Neuronal stem cell (in vitro differentiated cells): ENCODE measurements around the gene CBX5.

Source experiments
- DNase-seq: peaks from one replicate; pipeline ENCODE4 v3.0.0-alpha.2; 2013; ENCODE audit warnings: low spot score
- H2AFZ ChIP-seq: one replicate; pipeline ENCODE4 v1.6.1; 2013; ENCODE audit warnings: mild to moderate bottlenecking, low read length, inconsistent platforms
- H2AK5ac ChIP-seq: 2 replicates; pipeline ENCODE4 v1.6.1; 2013; ENCODE audit warnings: low read depth, mild to moderate bottlenecking, inconsistent platforms, low read length, moderate library complexity, mixed read lengths
- H2BK120ac ChIP-seq: 2 replicates; pipeline ENCODE4 v1.6.1; 2013; ENCODE audit warnings: low read depth, mild to moderate bottlenecking, inconsistent platforms, low read length, moderate library complexity, mixed read lengths
- H2BK12ac ChIP-seq: one replicate; pipeline ENCODE4 v1.6.1; 2013; ENCODE audit warnings: low read length, inconsistent platforms
- H2BK15ac ChIP-seq: 2 replicates; pipeline ENCODE4 v1.6.1; 2013; ENCODE audit warnings: mild to moderate bottlenecking, low read length, inconsistent platforms, mixed read lengths
- H2BK5ac ChIP-seq: one replicate; pipeline ENCODE4 v1.6.1; 2013; ENCODE audit warnings: inconsistent platforms, mild to moderate bottlenecking, low read length, moderate library complexity
- H3K14ac ChIP-seq: one replicate; pipeline ENCODE4 v1.6.1; 2013; ENCODE audit warnings: low read length, inconsistent platforms
- H3K18ac ChIP-seq: 2 replicates; pipeline ENCODE4 v1.6.1; 2013; ENCODE audit warnings: low read length, inconsistent platforms
- H3K23ac ChIP-seq: 2 replicates; pipeline ENCODE4 v1.6.1; 2013; ENCODE audit warnings: low read depth, mild to moderate bottlenecking, mixed read lengths, low read length, inconsistent platforms; ENCODE audit not compliant: poor library complexity
- H3K27ac ChIP-seq: replicated peaks from 3 replicates; pipeline ENCODE4 v1.5.1; 2013; ENCODE audit warnings: low read length, inconsistent platforms
- H3K27me3 ChIP-seq, 3 experiments: 2 replicates each; pipeline ENCODE4 v1.6.1; 2013; ENCODE audit warnings: low read length in 3 of 3, mild to moderate bottlenecking in 2 of 3, inconsistent platforms in 1 of 3, low read depth in 1 of 3, mixed read lengths in 1 of 3, moderate library complexity in 1 of 3; ENCODE audit not compliant: control insufficient read depth in 3 of 3, insufficient read depth in 3 of 3
- H3K36me3 ChIP-seq, 2 donors: replicated peaks in 1 of 2; 2 replicates each; pipeline ENCODE4 v1.6.1; 2013; ENCODE audit warnings: low read length in 2 of 2; ENCODE audit not compliant: control insufficient read depth in 2 of 2, insufficient read depth in 2 of 2
- H3K4ac ChIP-seq: 2 replicates; pipeline ENCODE4 v1.6.1; 2013; ENCODE audit warnings: inconsistent platforms, mild to moderate bottlenecking, low read length, moderate library complexity
- H3K4me1 ChIP-seq, 2 donors: 1 replicate in 1 of 2; 2 replicates in 1 of 2; pipeline ENCODE4 v1.6.1; 2013; ENCODE audit warnings: low read length in 2 of 2, low read depth in 1 of 2; ENCODE audit not compliant: control insufficient read depth in 2 of 2, insufficient read depth in 1 of 2
- H3K4me2 ChIP-seq: one replicate; pipeline ENCODE4 v1.6.1; 2013; ENCODE audit warnings: mild to moderate bottlenecking, low read length, inconsistent platforms; ENCODE audit not compliant: insufficient read depth, poor library complexity, severe bottlenecking
- H3K4me3 ChIP-seq, 2 donors: 2 replicates each; pipeline ENCODE4 v1.5.1; 2013; ENCODE audit warnings: low read length in 2 of 2, mild to moderate bottlenecking in 2 of 2, inconsistent platforms in 1 of 2, moderate library complexity in 1 of 2
- H3K79me1 ChIP-seq: one replicate; pipeline ENCODE4 v1.6.1; 2013; ENCODE audit warnings: low read depth, mild to moderate bottlenecking, inconsistent platforms, low read length, moderate library complexity
- H3K9ac ChIP-seq: one replicate; pipeline ENCODE4 v1.6.1; 2013; ENCODE audit warnings: mild to moderate bottlenecking, low read depth, low read length, inconsistent platforms; ENCODE audit not compliant: poor library complexity
- H3K9me3 ChIP-seq, 2 donors: replicated peaks in 1 of 2; 2 replicates each; pipeline versions ENCODE3 to v1.6.1; 2013; ENCODE audit warnings: low read length in 2 of 2, mild to moderate bottlenecking in 2 of 2, inconsistent platforms in 1 of 2, low read depth in 1 of 2, mixed read lengths in 1 of 2, moderate library complexity in 1 of 2; ENCODE audit not compliant: control insufficient read depth in 2 of 2, insufficient read depth in 1 of 2
- H4K8ac ChIP-seq: one replicate; pipeline ENCODE4 v1.6.1; 2013; ENCODE audit warnings: low read depth, mild to moderate bottlenecking, inconsistent platforms, low read length, moderate library complexity
- H4K91ac ChIP-seq: one replicate; pipeline ENCODE4 v1.6.1; 2013; ENCODE audit warnings: low read length, low read depth, mild to moderate bottlenecking, inconsistent platforms; ENCODE audit not compliant: poor library complexity
- WGBS, 2 donors: extraction: QIAGEN DNeasy Blood & Tissue Kit; methylation state at CpG; one replicate each; pipeline ENCODE4 v1.1.7; 2013; ENCODE audit warnings: missing lambda C conversion rate in 2 of 2, mixed read lengths in 1 of 2; ENCODE audit not compliant: insufficient read length in 2 of 2, insufficient replicate concordance in 1 of 2; ENCODE audit errors: extremely low coverage in 2 of 2; 5-methylcytosine and 5-hydroxymethylcytosine counted together

CBX5 gene

DNA sequence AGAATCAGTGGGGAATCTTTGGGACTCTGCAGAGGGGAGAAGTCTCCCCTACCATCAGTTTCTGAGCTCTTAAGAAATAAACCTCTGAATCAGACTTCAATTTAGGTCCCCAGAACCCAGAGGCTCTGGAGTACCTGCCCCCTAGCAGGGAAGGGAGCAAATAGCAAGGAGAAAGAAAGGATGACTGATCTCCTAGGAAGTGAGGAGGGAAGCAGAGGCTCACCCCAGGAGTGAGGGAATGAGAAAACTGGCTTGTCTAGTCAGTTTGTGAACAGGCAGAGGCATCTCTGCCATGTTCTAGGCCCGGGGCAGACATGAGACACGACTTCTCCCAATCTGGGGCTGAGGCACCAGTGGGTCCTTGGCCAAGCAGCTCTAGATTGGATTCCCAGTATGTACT lies 66.8 kb downstream of the CBX5 start:
- Histone ChIP-seq H3K14ac (no peak overlapping the region), H3K79me1 (no peaks in the 10 kb centered on the region), H3K4me3 (no peak overlapping the region), H2BK120ac (no peak overlapping the region), H3K4me2 (no peak overlapping the region), H2AFZ (no peak overlapping the region), H2BK15ac (no peak overlapping the region), H3K23ac (no peak overlapping the region), H3K4me1 (peaks cover 10 to 17% of the 10 kb centered on the region in 2 donors), H3K4ac (no peak overlapping the region), H4K8ac (no peak overlapping the region), H2AK5ac (no peak overlapping the region), H3K9me3 (peaks cover 0 to under 1% of the 10 kb centered on the region in 2 donors), H3K18ac (no peak overlapping the region), H3K9ac (no peak overlapping the region), H2BK5ac (no peak overlapping the region), H2BK12ac (no peak overlapping the region), H4K91ac (no peak overlapping the region), H3K27ac (no peak overlapping the region), H3K27me3 (peaks cover 10 to 58% (median 26%) of the 10 kb centered on the region in 3 experiments), H3K36me3 (no peaks in the 10 kb centered on the region)
- DNase-seq: no peak
- WGBS, 2 donors: no CpG with 5 or more reads among the region's 2 CpGs

DNA sequence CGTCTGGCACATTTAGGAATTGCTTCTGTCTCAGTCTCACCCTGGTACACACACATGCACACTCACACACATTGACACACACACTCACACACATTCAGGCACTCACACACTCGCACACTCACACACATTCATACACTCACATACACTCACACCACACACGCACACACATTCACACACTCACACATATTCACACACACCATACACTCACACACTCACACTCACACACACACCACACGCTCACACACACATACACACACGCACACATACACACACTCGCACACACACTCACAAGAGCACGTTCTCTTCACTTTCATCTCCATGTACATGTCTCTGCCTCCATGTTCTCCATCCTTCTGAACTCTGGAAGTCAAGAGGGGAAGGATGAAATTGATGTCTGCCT lies 68.0 kb downstream of the CBX5 start:
- no peak overlapping the region for H3K23ac ChIP-seq
- no peak overlapping the region for H3K27ac ChIP-seq
- H3K36me3 ChIP-seq: no peaks in the 10 kb centered on the region
- no peak overlapping the region for H2BK5ac ChIP-seq
- H4K91ac ChIP-seq: no peak overlapping the region
- peak overlapping the region; percentile 46 for H3K9ac ChIP-seq
- no peak overlapping the region for H3K4me2 ChIP-seq
- no peaks in the 10 kb centered on the region for H3K79me1 ChIP-seq
- H3K9me3 ChIP-seq: no peaks in the 10 kb centered on the region
- H2BK12ac ChIP-seq: no peak overlapping the region
- no peak overlapping the region for H2BK120ac ChIP-seq
- H3K27me3 ChIP-seq: peaks cover 10 to 62% (median 21%) of the 10 kb centered on the region in 3 experiments
- no peak overlapping the region for H2AFZ ChIP-seq
- no peak overlapping the region for H2BK15ac ChIP-seq
- no peak overlapping the region for H2AK5ac ChIP-seq
- 100% methylated on average over 3 to 6 of the region's 7 CpGs for WGBS, 2 donors
- no peak overlapping the region for H3K14ac ChIP-seq
- H4K8ac ChIP-seq: no peak overlapping the region
- no peak for DNase-seq
- H3K18ac ChIP-seq: no peak overlapping the region
- no peak overlapping the region for H3K4ac ChIP-seq
- H3K4me1 ChIP-seq: peaks cover 2 to 11% of the 10 kb centered on the region in 2 donors
- H3K4me3 ChIP-seq: peak overlapping the region in 1 of 2 donors; percentile 46

DNA sequence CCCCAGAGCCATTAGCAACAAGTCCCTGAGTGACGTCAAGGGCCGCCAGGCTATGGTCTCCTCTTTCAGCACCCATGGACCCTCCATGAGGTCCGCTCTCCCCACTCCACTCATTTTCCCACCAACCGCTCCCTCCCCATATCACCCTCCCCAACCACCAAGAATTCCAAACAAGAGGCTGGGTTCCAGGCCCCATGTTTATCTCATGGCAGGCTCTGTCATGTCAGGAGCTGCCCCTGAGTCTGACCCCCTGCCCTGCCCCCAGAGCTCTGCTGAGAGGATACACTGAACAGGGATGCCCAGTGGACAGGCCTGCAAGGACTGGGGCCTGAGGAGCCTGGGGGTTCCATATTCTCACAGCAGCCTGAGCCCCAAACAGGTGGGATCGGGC lies 69.5 kb downstream of the CBX5 start:
- H4K8ac ChIP-seq: no peak overlapping the region
- H3K23ac ChIP-seq: no peak overlapping the region
- no peak overlapping the region for H2BK15ac ChIP-seq
- H2BK5ac ChIP-seq: no peak overlapping the region
- H3K36me3 ChIP-seq: no peaks in the 10 kb centered on the region
- no peak overlapping the region for H3K14ac ChIP-seq
- no peak overlapping the region for H2AK5ac ChIP-seq
- no peaks in the 10 kb centered on the region for H3K9me3 ChIP-seq
- H3K4me2 ChIP-seq: no peak overlapping the region
- peaks cover 0 to 4% of the 10 kb centered on the region in 2 donors for H3K4me1 ChIP-seq
- H3K27ac ChIP-seq: no peak overlapping the region
- H4K91ac ChIP-seq: no peak overlapping the region
- no peak overlapping the region for H2AFZ ChIP-seq
- H3K79me1 ChIP-seq: no peaks in the 10 kb centered on the region
- H2BK120ac ChIP-seq: no peak overlapping the region
- H3K18ac ChIP-seq: peak overlapping the region; percentile 8
- H2BK12ac ChIP-seq: no peak overlapping the region
- no peak overlapping the region for H3K4ac ChIP-seq
- WGBS, 2 donors: no CpG with 5 or more reads among the region's 5 CpGs
- peaks cover 2 to 67% (median 17%) of the 10 kb centered on the region in 3 experiments for H3K27me3 ChIP-seq
- H3K4me3 ChIP-seq: no peak overlapping the region
- H3K9ac ChIP-seq: no peak overlapping the region
- DNase-seq: no peak

DNA sequence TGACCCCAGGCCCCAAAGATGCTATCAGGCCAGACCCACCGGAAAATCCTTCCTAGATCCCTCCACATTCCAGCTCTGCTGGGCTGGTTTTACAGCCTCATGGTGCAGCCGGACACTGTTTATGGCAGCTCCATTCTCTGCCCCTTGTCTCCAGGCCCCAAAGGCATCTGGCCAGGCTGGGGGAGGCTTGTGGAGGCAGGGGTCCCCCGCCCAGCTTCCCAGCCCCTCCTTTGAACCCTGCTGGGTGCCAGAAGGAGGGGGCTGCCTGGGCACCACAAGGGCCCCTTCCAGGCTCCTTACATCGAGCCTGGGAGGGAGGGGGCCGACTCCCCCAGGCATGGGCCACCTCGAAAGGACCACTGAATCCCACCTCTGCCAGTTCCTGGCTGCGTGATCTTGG lies 71.3 kb downstream of the CBX5 start:
- Histone ChIP-seq H3K9ac (no peak overlapping the region), H2BK12ac (no peak overlapping the region), H3K27ac (no peak overlapping the region), H3K4me2 (no peak overlapping the region), H3K79me1 (no peaks in the 10 kb centered on the region), H3K23ac (no peak overlapping the region), H2BK15ac (no peak overlapping the region), H3K9me3 (no peaks in the 10 kb centered on the region), H2BK5ac (no peak overlapping the region), H3K27me3 (peaks cover 2 to 80% (median 28%) of the 10 kb centered on the region in 3 experiments), H3K4ac (no peak overlapping the region), H4K91ac (no peak overlapping the region), H3K4me1 (peaks cover 0 to 2% of the 10 kb centered on the region in 2 donors), H4K8ac (no peak overlapping the region), H3K18ac (no peak overlapping the region), H2AFZ (no peak overlapping the region), H3K14ac (no peak overlapping the region), H2BK120ac (peak overlapping the region; percentile 65), H3K36me3 (no peaks in the 10 kb centered on the region), H3K4me3 (no peak overlapping the region), H2AK5ac (peak overlapping the region; percentile 51)
- WGBS, 2 donors: no CpG with 5 or more reads among the region's 7 CpGs
- DNase-seq: no peak
